Adrenal gland (tissue), 12 donors: ENCODE results near the gene SHISA2. TPM values are rescaled to one million over a fixed set of nuclear protein-coding genes. Genes with fewer than 3 reads are reported as not detected.
A peak's percentile ranks its signal among the peaks of the same experiment; 100 is the strongest.
"Not testable (repeated sequence)": the region's sequence is repeated elsewhere in the genome, so short reads cannot be mapped to it uniquely, and the experiment has no call there.

Experiments
- DNase-seq, 7 donors: peaks; one replicate each; pipeline ENCODE4 v3.0.0-alpha.2; 2019 to 2020
- H3K27ac ChIP-seq, 5 donors: fragments of 200-600 bp; sonication (generic) in 4 of 5; 1 replicate in 3 of 5; 2 replicates in 2 of 5; pipeline versions ENCODE4 v1.5.1 to v1.8.0; 2016 to 2020; ENCODE audit warnings: mild to moderate bottlenecking in 1 of 5
- H3K27me3 ChIP-seq: fragments of 200-600 bp; 2 replicates; pipeline ENCODE4 v1.8.0; 2021
- H3K36me3 ChIP-seq, 2 donors: fragments of 200-600 bp; replicated peaks in 1 of 2; 1 replicate in 1 of 2; 2 replicates in 1 of 2; pipeline versions ENCODE4 v1.5.1 to v1.8.0; 2018 to 2022
- H3K4me1 ChIP-seq, 2 donors: fragments of 200-600 bp; replicated peaks in 1 of 2; 1 replicate in 1 of 2; 2 replicates in 1 of 2; pipeline versions ENCODE4 v1.5.1 to v1.8.0; 2018 to 2021
- H3K4me3 ChIP-seq, 4 donors: fragments of 200-600 bp; sonication (generic) in 3 of 4; one replicate each; pipeline ENCODE4 v1.5.1; 2016 to 2018
- H3K9me3 ChIP-seq, 3 donors: fragments of 200-600 bp; sonication (generic) in 1 of 3; replicated peaks in 1 of 3; 1 replicate in 2 of 3; 2 replicates in 1 of 3; pipeline versions ENCODE4 v1.5.1 to v1.8.0; 2016 to 2021
- POLR2A ChIP-seq, 2 donors: fragments of 450-650 bp; IDR thresholded peaks; one replicate each; pipeline ENCODE4 v1.6.1; 2017; ENCODE audit warnings: antibody characterized with exemption in 2 of 2, mild to moderate bottlenecking in 2 of 2, moderate library complexity in 1 of 2
- WGBS, 4 donors: extraction: QIAGEN DNeasy Blood & Tissue Kit in 2 of 4; methylation state at CpG; one replicate each; pipeline versions ENCODE4 v1.1.5 to v1.1.7; 2013 to 2017; 5-methylcytosine and 5-hydroxymethylcytosine counted together
- intact Hi-C, 2 donors: fragments of 100-400 bp; cut with DNase I; formaldehyde crosslinking; loops; one replicate each; pipeline versions ENCODE4 v1.14.1 to v1.15.0; 2022 to 2023
- polyA plus RNA-seq, 3 donors: library from polyadenylated mRNA; stranded (reverse); fragments of 200-250 nt in 2 of 3; fragments of 350-450 nt in 1 of 3; fragmentation: Illumina TruSeq in 1 of 3; extraction: RNeasy Lipid Tissue Mini Kit (QIAGEN cat#74804) in 1 of 3; gene quantifications; one replicate each; pipeline ENCODE4 v1.2.3, GENCODE V29; 2013 to 2014
- total RNA-seq, 9 donors: library from RNA; depleted of rRNA in 4 of 9; stranded (reverse); fragments of >200 nt in 4 of 9; fragments of 120-200 nt in 1 of 9; fragmentation: NEBNext Ultra II Directional in 1 of 9; extraction: Animal tissue kit (Norgen Biotek cat#: 25700) in 1 of 9; gene quantifications; one replicate each; pipeline versions ENCODE4 v1.1.0 to v1.2.4, GENCODE V29; 2013 to 2023
- TF ChIP-seq, protein P1 (sequence below), 6 experiments: fragments of 450-650 bp in 4 of 6; fragments of 200-600 bp in 2 of 6; sonication (generic) in 1 of 6; IDR thresholded peaks; 1 replicate in 5 of 6; 2 replicates in 1 of 6; pipeline versions ENCODE4 v1.5.1 to v1.8.0; 2016 to 2021; ENCODE audit warnings: antibody characterized with exemption in 6 of 6, mild to moderate bottlenecking in 2 of 6, moderate library complexity in 1 of 6
- donor health status: healthy with polysubstance abuse.
- donor health status: Bipolar disorder and iron deficiency.
- donor health status: DM: yes; HTN: yes; CAD: no.
- donor health status: DM: no; HTN: no; CAD: no.
- donor health status: DM: no; HTN: no; CAD: no.
- donor health status: DM: yes; HTN: yes; CAD: no.

SHISA2 gene
- total and polyA plus RNA-seq, 12 donors: 0.07 to 2.6 (median 0.26) TPM; not detected in 5

- intact Hi-C loops: no loop called here
- DNase-seq: no peak
- Histone ChIP-seq H3K36me3 (no peaks in the 10 kb centered on the region), H3K4me1 (no peaks in the 10 kb centered on the region), H3K9me3 (no peaks in the 10 kb centered on the region), H3K4me3 (no peak overlapping the region), H3K27ac (no peak overlapping the region), H3K27me3 (no peaks in the 10 kb centered on the region)
- no peak for TF ChIP-seq POLR2A (IDR thresholded peaks at IDR 0.05)
- TF ChIP-seq, protein P1, sequence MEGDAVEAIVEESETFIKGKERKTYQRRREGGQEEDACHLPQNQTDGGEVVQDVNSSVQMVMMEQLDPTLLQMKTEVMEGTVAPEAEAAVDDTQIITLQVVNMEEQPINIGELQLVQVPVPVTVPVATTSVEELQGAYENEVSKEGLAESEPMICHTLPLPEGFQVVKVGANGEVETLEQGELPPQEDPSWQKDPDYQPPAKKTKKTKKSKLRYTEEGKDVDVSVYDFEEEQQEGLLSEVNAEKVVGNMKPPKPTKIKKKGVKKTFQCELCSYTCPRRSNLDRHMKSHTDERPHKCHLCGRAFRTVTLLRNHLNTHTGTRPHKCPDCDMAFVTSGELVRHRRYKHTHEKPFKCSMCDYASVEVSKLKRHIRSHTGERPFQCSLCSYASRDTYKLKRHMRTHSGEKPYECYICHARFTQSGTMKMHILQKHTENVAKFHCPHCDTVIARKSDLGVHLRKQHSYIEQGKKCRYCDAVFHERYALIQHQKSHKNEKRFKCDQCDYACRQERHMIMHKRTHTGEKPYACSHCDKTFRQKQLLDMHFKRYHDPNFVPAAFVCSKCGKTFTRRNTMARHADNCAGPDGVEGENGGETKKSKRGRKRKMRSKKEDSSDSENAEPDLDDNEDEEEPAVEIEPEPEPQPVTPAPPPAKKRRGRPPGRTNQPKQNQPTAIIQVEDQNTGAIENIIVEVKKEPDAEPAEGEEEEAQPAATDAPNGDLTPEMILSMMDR (IDR thresholded peaks at IDR 0.05): no peak
- WGBS, 4 donors: 47 to 64% (median 59%) methylated on average over 6 of the region's 6 CpGs
Observed at GRCh38 chr13:26075498-26075897, 23.7 kb upstream of the SHISA2 start.

DNA sequence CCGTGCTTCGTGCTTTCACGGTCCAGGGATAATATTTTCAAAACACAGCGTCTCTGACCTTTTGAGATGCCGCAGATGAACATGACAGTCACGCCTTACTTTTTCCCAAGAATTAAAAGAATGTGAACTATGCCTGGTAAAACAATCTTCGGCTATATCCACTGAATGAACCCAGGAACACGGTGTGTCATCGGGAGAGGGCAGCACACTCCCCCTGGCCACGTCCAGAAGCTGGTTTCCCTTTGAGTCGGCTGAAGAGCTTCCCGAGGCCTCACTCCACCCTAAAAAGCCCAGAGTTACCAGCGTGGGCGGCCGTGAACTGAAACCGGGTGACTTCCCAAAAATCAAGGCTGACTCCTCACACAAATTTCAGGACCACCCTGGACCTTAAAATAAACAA, 22.9 kb upstream of the SHISA2 start:
- Histone ChIP-seq H3K9me3 (no peaks in the 10 kb centered on the region), H3K36me3 (no peaks in the 10 kb centered on the region), H3K4me3 (no peak overlapping the region), H3K27me3 (no peaks in the 10 kb centered on the region), H3K27ac (no peak overlapping the region), H3K4me1 (no peaks in the 10 kb centered on the region)
- 20 to 46% (median 29%) methylated on average over 10 to 16 of the region's 16 CpGs for WGBS, 4 donors
- intact Hi-C loops: no loop called here
- TF ChIP-seq, protein P1 (IDR thresholded peaks at IDR 0.05): no peak
- TF ChIP-seq POLR2A (IDR thresholded peaks at IDR 0.05): no peak
- DNase-seq: peak in 4 of 7 donors; percentile 15 to 30 (median 25)

- H3K4me3 ChIP-seq, H3K27ac ChIP-seq, H3K36me3 ChIP-seq, H3K9me3 ChIP-seq, DNase-seq, intact Hi-C loops, H3K4me1 ChIP-seq, H3K27me3 ChIP-seq: not testable (repeated sequence)
- TF ChIP-seq, protein P1 (IDR thresholded peaks at IDR 0.05): peak in 4 of 6 experiments; percentile 15 to 56 (median 32)
- WGBS, 4 donors: 8 to 14% (median 10%) methylated on average over 5 of the region's 7 CpGs
Observed at GRCh38 chr13:26072335-26072734, 20.5 kb upstream of the SHISA2 start.

GRCh38 chr13:26071691-26072090, 19.9 kb upstream of the SHISA2 start:
- TF ChIP-seq, protein P1 (IDR thresholded peaks at IDR 0.05): no peak
- no peak for TF ChIP-seq POLR2A (IDR thresholded peaks at IDR 0.05)
- Histone ChIP-seq H3K27ac (no peak overlapping the region), H3K4me1 (no peaks in the 10 kb centered on the region), H3K36me3 (no peaks in the 10 kb centered on the region), H3K9me3 (no peaks in the 10 kb centered on the region), H3K27me3 (no peaks in the 10 kb centered on the region), H3K4me3 (no peak overlapping the region)
- WGBS, 4 donors: 70 to 85% (median 77%) methylated on average over 2 of the region's 2 CpGs
- intact Hi-C loops: no loop called here
- DNase-seq: no peak

DNA sequence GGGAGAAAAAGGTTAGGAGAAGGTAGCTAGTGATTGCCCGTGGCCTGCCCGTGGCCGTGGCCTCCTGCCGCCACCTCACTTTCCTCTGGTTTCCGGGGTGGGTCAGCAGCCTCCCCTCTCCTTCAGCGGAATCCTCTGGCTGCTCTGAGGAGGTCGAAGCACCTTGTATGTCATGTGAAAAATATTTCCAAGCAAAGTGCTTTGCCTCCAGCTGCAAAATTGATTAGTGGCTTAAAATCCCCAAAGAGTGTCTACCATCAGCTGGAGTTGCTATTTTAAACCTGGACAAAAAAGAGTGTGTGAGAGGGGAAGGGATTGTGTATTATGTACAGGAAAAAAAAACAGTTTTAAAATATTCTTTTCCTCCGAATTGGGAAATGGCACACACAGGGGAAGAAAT, 17.8 kb upstream of the SHISA2 start:
- not testable (repeated sequence) for H3K27me3 ChIP-seq, H3K27ac ChIP-seq, H3K9me3 ChIP-seq, H3K4me3 ChIP-seq, H3K4me1 ChIP-seq, DNase-seq, H3K36me3 ChIP-seq
- WGBS, 4 donors: 59 to 73% (median 67%) methylated on average over 8 of the region's 8 CpGs
- intact Hi-C loops: loop anchor here in 1 of 2 donors (10.0 kb wide), 1 partner anchor 495 kb away; no protein-coding TSS in a partner anchor

GRCh38 chr13:26068372-26068771, 16.6 kb upstream of the SHISA2 start:
- WGBS, 4 donors: 88 to 96% (median 94%) methylated on average over 2 of the region's 2 CpGs
- H3K4me3 ChIP-seq, H3K9me3 ChIP-seq, DNase-seq, H3K27me3 ChIP-seq, H3K27ac ChIP-seq, H3K4me1 ChIP-seq, H3K36me3 ChIP-seq: not testable (repeated sequence)
- intact Hi-C loops: loop anchor here in 1 of 2 donors (10.0 kb wide), 1 partner anchor 494 kb away; no protein-coding TSS in a partner anchor
